Endodermal cell (in vitro differentiated cells): ENCODE data around the gene ICOS. TPM values are rescaled to one million over a fixed set of nuclear protein-coding genes. Genes with fewer than 3 reads are reported as not detected.

Source experiments
- DNase-seq: peaks from one replicate; pipeline ENCODE4 v3.0.0-alpha.2; 2017
- H3K27ac ChIP-seq: 2 replicates; pipeline ENCODE4 v1.5.1; 2013; ENCODE audit warnings: mild to moderate bottlenecking, low read depth, low read length, moderate library complexity
- H3K27me3 ChIP-seq: 2 replicates; pipeline ENCODE4 v1.6.1; 2013; ENCODE audit warnings: mild to moderate bottlenecking, low read length, moderate library complexity; ENCODE audit not compliant: insufficient read depth, control insufficient read depth, poor library complexity, severe bottlenecking
- H3K36me3 ChIP-seq: 2 replicates; pipeline ENCODE4 v1.7.0; 2013; ENCODE audit warnings: mild to moderate bottlenecking, low read length, moderate library complexity; ENCODE audit not compliant: control insufficient read depth, insufficient read depth
- H3K4me1 ChIP-seq: one replicate; pipeline ENCODE4 v1.7.0; 2013; ENCODE audit warnings: low read length; ENCODE audit not compliant: control insufficient read depth, insufficient read depth
- H3K4me3 ChIP-seq: 2 replicates; pipeline ENCODE4 v1.5.1; 2013; ENCODE audit warnings: mild to moderate bottlenecking, low read length, moderate library complexity
- H3K9ac ChIP-seq: 2 replicates; pipeline ENCODE4 v1.6.1; 2013; ENCODE audit warnings: mild to moderate bottlenecking, low read length, moderate library complexity; ENCODE audit not compliant: poor library complexity, severe bottlenecking; ENCODE audit errors: extremely low read depth
- H3K9me3 ChIP-seq: 2 replicates; pipeline ENCODE4 v1.6.1; 2013; ENCODE audit warnings: mild to moderate bottlenecking, low read length, moderate library complexity; ENCODE audit not compliant: control insufficient read depth
- H3K27ac Mint-ChIP-seq: 2 replicates; pipeline ENCODE4 v1.8.0; 2020; ENCODE audit warnings: mixed read lengths
- H3K27me3 Mint-ChIP-seq: 2 replicates; pipeline ENCODE4 v1.8.0; 2021; ENCODE audit warnings: mild to moderate bottlenecking, mixed read lengths; ENCODE audit not compliant: insufficient read depth
- H3K36me3 Mint-ChIP-seq: 2 replicates; pipeline ENCODE4 v1.8.0; 2020; ENCODE audit warnings: low read depth, mixed read lengths
- H3K4me1 Mint-ChIP-seq: 2 replicates; pipeline ENCODE4 v1.8.0; 2020; ENCODE audit warnings: mixed read lengths
- H3K4me3 Mint-ChIP-seq: 2 replicates; pipeline ENCODE4 v1.8.0; 2020; ENCODE audit warnings: mild to moderate bottlenecking, moderate library complexity, mixed read lengths
- H3K9me3 Mint-ChIP-seq: 2 replicates; pipeline ENCODE4 v1.8.0; 2020; ENCODE audit warnings: mild to moderate bottlenecking, mixed read lengths
- CTCF ChIP-seq: fragments of 200-600 bp; sonication (generic); conservative IDR thresholded peaks from 2 replicates; pipeline ENCODE4 v1.5.0; 2021; ENCODE audit warnings: antibody characterized with exemption, mild to moderate bottlenecking
- WGBS, 2 experiments: methylation state at CpG; one replicate each; pipeline versions ENCODE4 v1.1.5 to v1.1.7; 2013; ENCODE audit warnings: missing lambda C conversion rate in 2 of 2, mixed read lengths in 1 of 2; ENCODE audit not compliant: insufficient coverage in 1 of 2, insufficient read length in 1 of 2; 5-methylcytosine and 5-hydroxymethylcytosine counted together
- total RNA-seq, 2 donors: library from RNA; stranded (reverse); fragmentation: NEBNext Ultra II Directional in 1 of 2; extraction: Animal tissue kit (Norgen Biotek cat#: 25700) in 1 of 2; gene quantifications; 2 replicates in 1 of 2; 3 replicates in 1 of 2; pipeline ENCODE4 v1.2.1, GENCODE V29; 2021

Gene ICOS
- total RNA-seq, 2 donors from 2014 or later, result not detected

GRCh38 chr2:203894262-203894661 is 42.3 kb upstream of the ICOS start:
- no peak overlapping the region for H3K27ac ChIP-seq
- Mint-ChIP-seq H3K4me3 (no peak overlapping the region), H3K4me1 (no peaks in the 10 kb centered on the region), H3K27ac (no peak overlapping the region), H3K36me3 (no peaks in the 10 kb centered on the region), H3K27me3 (no peaks in the 10 kb centered on the region), H3K9me3 (no peaks in the 10 kb centered on the region)
- no peaks in the 10 kb centered on the region for H3K36me3 ChIP-seq
- H3K4me1 ChIP-seq, result no peaks in the 10 kb centered on the region
- H3K27me3 ChIP-seq, result no peaks in the 10 kb centered on the region
- TF ChIP-seq CTCF, result no peak
- no peaks in the 10 kb centered on the region for H3K9me3 ChIP-seq
- 94 to 100% methylated on average over 1 of the region's 1 CpG for WGBS, 2 experiments
- DNase-seq, result no peak
- no peak overlapping the region for H3K4me3 ChIP-seq
- H3K9ac ChIP-seq, result no peak overlapping the region

GRCh38 chr2:203897544-203897943 is 39.0 kb upstream of the ICOS start:
- H3K36me3 Mint-ChIP-seq, result no peaks in the 10 kb centered on the region
- no peak overlapping the region for H3K27ac Mint-ChIP-seq
- no peaks in the 10 kb centered on the region for H3K4me1 Mint-ChIP-seq
- H3K36me3 ChIP-seq, result no peaks in the 10 kb centered on the region
- H3K4me3 ChIP-seq, result no peak overlapping the region
- no peak overlapping the region for H3K27ac ChIP-seq
- no peak for DNase-seq
- peaks cover 8% of the 10 kb centered on the region for H3K9me3 ChIP-seq
- no peaks in the 10 kb centered on the region for H3K27me3 Mint-ChIP-seq
- peaks cover 16% of the 10 kb centered on the region for H3K9me3 Mint-ChIP-seq
- H3K9ac ChIP-seq, result no peak overlapping the region
- no peaks in the 10 kb centered on the region for H3K4me1 ChIP-seq
- no peaks in the 10 kb centered on the region for H3K27me3 ChIP-seq
- TF ChIP-seq CTCF, result no peak
- 92 to 100% methylated on average over 1 to 2 of the region's 2 CpGs for WGBS, 2 experiments
- no peak overlapping the region for H3K4me3 Mint-ChIP-seq

- H3K9me3 ChIP-seq, result peaks cover 16% of the 10 kb centered on the region
- H3K27me3 ChIP-seq, result no peaks in the 10 kb centered on the region
- no peak for TF ChIP-seq CTCF
- no peak overlapping the region for H3K4me3 ChIP-seq
- H3K36me3 Mint-ChIP-seq, result no peaks in the 10 kb centered on the region
- H3K4me1 ChIP-seq, result no peaks in the 10 kb centered on the region
- H3K4me1 Mint-ChIP-seq, result no peaks in the 10 kb centered on the region
- no peaks in the 10 kb centered on the region for H3K27me3 Mint-ChIP-seq
- no peak overlapping the region for H3K27ac Mint-ChIP-seq
- no peak overlapping the region for H3K27ac ChIP-seq
- peaks cover 16% of the 10 kb centered on the region for H3K9me3 Mint-ChIP-seq
- no peak overlapping the region for H3K9ac ChIP-seq
- no peaks in the 10 kb centered on the region for H3K36me3 ChIP-seq
- no peak overlapping the region for H3K4me3 Mint-ChIP-seq
- 94 to 100% methylated on average over 2 of the region's 2 CpGs for WGBS, 2 experiments
- no peak for DNase-seq
These were observed 37.9 kb upstream of the ICOS start for GRCh38 chr2:203898657-203899056.
